H9 (cell line): ENCODE results near the gene PLA2G5. TPM values are rescaled to one million over a fixed set of nuclear protein-coding genes. Genes with fewer than 3 reads are reported as not detected.

Source experiments
- DNase-seq: peaks from one replicate; pipeline ENCODE4 v3.0.0-alpha.2; 2017
- H2AFZ ChIP-seq: one replicate; pipeline ENCODE4 v1.6.1; 2013; ENCODE audit warnings: mild to moderate bottlenecking, low read length, control low read depth, moderate library complexity
- H2AK5ac ChIP-seq: 2 replicates; pipeline ENCODE4 v1.6.1; 2013; ENCODE audit warnings: low read length, control low read depth, mixed read lengths; ENCODE audit not compliant: insufficient read length
- H2BK120ac ChIP-seq: one replicate; pipeline ENCODE4 v1.6.1; 2013; ENCODE audit warnings: low read depth, mild to moderate bottlenecking, low read length, control low read depth, inconsistent platforms; ENCODE audit not compliant: poor library complexity, severe bottlenecking
- H2BK12ac ChIP-seq: 2 replicates; pipeline ENCODE4 v1.6.1; 2013; ENCODE audit warnings: low read length, control low read depth, mixed read lengths, low read depth; ENCODE audit not compliant: insufficient read length
- H2BK15ac ChIP-seq: 2 replicates; pipeline ENCODE4 v1.6.1; 2013; ENCODE audit warnings: low read depth, low read length, control low read depth
- H2BK20ac ChIP-seq: one replicate; pipeline ENCODE4 v1.6.1; 2013; ENCODE audit warnings: low read depth, mild to moderate bottlenecking, low read length, control low read depth, inconsistent platforms; ENCODE audit not compliant: poor library complexity, severe bottlenecking
- H2BK5ac ChIP-seq: 2 replicates; pipeline ENCODE4 v1.6.1; 2013; ENCODE audit warnings: low read length, control low read depth, mixed read lengths; ENCODE audit not compliant: insufficient read length
- H3K14ac ChIP-seq: 2 replicates; pipeline ENCODE4 v1.6.1; 2013; ENCODE audit warnings: low read length, control low read depth; ENCODE audit not compliant: insufficient read depth
- H3K18ac ChIP-seq: 2 replicates; pipeline ENCODE4 v1.6.1; 2013; ENCODE audit warnings: low read depth, mild to moderate bottlenecking, mixed read lengths, low read length, control low read depth; ENCODE audit not compliant: insufficient read length
- H3K23ac ChIP-seq: 2 replicates; pipeline ENCODE4 v1.6.1; 2013; ENCODE audit warnings: low read length, control low read depth, mixed read lengths, low read depth; ENCODE audit not compliant: insufficient read length
- H3K23me2 ChIP-seq: 2 replicates; pipeline ENCODE4 v1.6.1; 2013; ENCODE audit warnings: low read depth, mild to moderate bottlenecking, mixed read lengths, low read length, control low read depth; ENCODE audit not compliant: insufficient read length, poor library complexity, severe bottlenecking
- H3K27ac ChIP-seq: 2 replicates; pipeline ENCODE4 v1.5.1; 2013; ENCODE audit warnings: low read length, control low read depth, mixed read lengths, low read depth; ENCODE audit not compliant: insufficient read length
- H3K27me3 ChIP-seq: 2 replicates; pipeline ENCODE4 v1.6.1; 2013; ENCODE audit warnings: low read length, control low read depth, inconsistent platforms; ENCODE audit not compliant: insufficient read depth
- H3K4ac ChIP-seq: 2 replicates; pipeline ENCODE4 v1.6.1; 2013; ENCODE audit warnings: low read depth, mild to moderate bottlenecking, control low read depth, inconsistent platforms, low read length, moderate library complexity
- H3K4me1 ChIP-seq: 2 replicates; pipeline ENCODE4 v1.6.1; 2013; ENCODE audit warnings: low read length, control low read depth, inconsistent platforms; ENCODE audit not compliant: insufficient read depth
- H3K4me2 ChIP-seq: 2 replicates; pipeline ENCODE4 v1.6.1; 2013; ENCODE audit warnings: low read length, control low read depth, mixed read lengths; ENCODE audit not compliant: insufficient read length, insufficient read depth
- H3K56ac ChIP-seq: 2 replicates; pipeline ENCODE4 v1.6.1; 2013; ENCODE audit warnings: low read depth, mild to moderate bottlenecking, mixed read lengths, low read length, control low read depth; ENCODE audit not compliant: insufficient read length
- H3K79me1 ChIP-seq: 2 replicates; pipeline ENCODE4 v1.6.1; 2013; ENCODE audit warnings: low read depth, mild to moderate bottlenecking, moderate library complexity, low read length, control low read depth, inconsistent platforms; ENCODE audit not compliant: insufficient read depth, poor library complexity, severe bottlenecking
- H3K79me2 ChIP-seq: 2 replicates; pipeline ENCODE4 v1.6.1; 2013; ENCODE audit warnings: low read length, control low read depth, inconsistent platforms; ENCODE audit not compliant: insufficient read depth
- H3K9ac ChIP-seq: 2 replicates; pipeline ENCODE4 v1.6.1; 2013; ENCODE audit warnings: low read length, control low read depth, mixed read lengths; ENCODE audit not compliant: insufficient read length; ENCODE audit errors: extremely low read depth
- H3K9me3 ChIP-seq: one replicate; pipeline ENCODE4 v1.6.1; 2013; ENCODE audit warnings: low read depth, low read length, inconsistent platforms; ENCODE audit not compliant: control insufficient read depth
- H3T11ph ChIP-seq: one replicate; pipeline ENCODE4 v1.6.1; 2013; ENCODE audit warnings: mild to moderate bottlenecking, low read length, control low read depth, inconsistent platforms
- H4K20me1 ChIP-seq: one replicate; pipeline ENCODE4 v1.6.1; 2013; ENCODE audit not compliant: control insufficient read depth, insufficient read length, insufficient read depth
- H4K5ac ChIP-seq: 2 replicates; pipeline ENCODE4 v1.6.1; 2013; ENCODE audit warnings: low read depth, mild to moderate bottlenecking, mixed read lengths, low read length, control low read depth; ENCODE audit not compliant: insufficient read length
- H4K8ac ChIP-seq: replicated peaks from 2 replicates; pipeline ENCODE4 v1.6.1; 2013; ENCODE audit warnings: low read length, control low read depth, mixed read lengths, low read depth; ENCODE audit not compliant: insufficient read length
- H4K91ac ChIP-seq: 2 replicates; pipeline ENCODE4 v1.6.1; 2013; ENCODE audit warnings: low read depth, mild to moderate bottlenecking, moderate library complexity, mixed read lengths, low read length, control low read depth; ENCODE audit not compliant: insufficient read length
- H3K27ac Mint-ChIP-seq, 3 experiments: 2 replicates in 2 of 3; 3 replicates in 1 of 3; pipeline ENCODE4 v1.8.0; 2020 to 2021; ENCODE audit warnings: mixed read lengths in 3 of 3, mild to moderate bottlenecking in 1 of 3, moderate library complexity in 1 of 3
- H3K27me3 Mint-ChIP-seq: 2 replicates; pipeline ENCODE4 v1.8.0; 2021; ENCODE audit warnings: low read depth, mild to moderate bottlenecking, moderate library complexity, mixed read lengths
- H3K36me3 Mint-ChIP-seq, 3 experiments: 2 replicates in 2 of 3; 3 replicates in 1 of 3; pipeline ENCODE4 v1.8.0; 2020 to 2021; ENCODE audit warnings: low read depth in 3 of 3, mixed read lengths in 3 of 3; ENCODE audit not compliant: insufficient read depth in 1 of 3
- H3K4me1 Mint-ChIP-seq, 2 experiments: 2 replicates each; pipeline ENCODE4 v1.8.0; 2020; ENCODE audit warnings: mixed read lengths in 2 of 2
- H3K4me3 Mint-ChIP-seq, 2 experiments: 2 replicates in 1 of 2; 3 replicates in 1 of 2; pipeline ENCODE4 v1.8.0; 2020 to 2021; ENCODE audit warnings: mild to moderate bottlenecking in 2 of 2, mixed read lengths in 2 of 2, moderate library complexity in 1 of 2
- H3K9me3 Mint-ChIP-seq, 2 experiments: 2 replicates in 1 of 2; 3 replicates in 1 of 2; pipeline ENCODE4 v1.8.0; 2020; ENCODE audit warnings: mild to moderate bottlenecking in 2 of 2, mixed read lengths in 2 of 2, moderate library complexity in 1 of 2
- WGBS: extraction: QIAGEN DNeasy Blood & Tissue Kit; methylation state at CpG from one replicate; pipeline ENCODE4 v1.1.7; 2013; ENCODE audit warnings: missing lambda C conversion rate, low lambda C conversion rate, mixed read lengths; ENCODE audit not compliant: insufficient read length; ENCODE audit errors: extremely low coverage; 5-methylcytosine and 5-hydroxymethylcytosine counted together
- total RNA-seq: library from RNA; stranded (reverse); gene quantifications from 2 replicates; pipeline ENCODE4 v1.2.1, GENCODE V29; 2021
- TF ChIP-seq, protein P1 (sequence below): fragments of 200-600 bp; sonication (generic); conservative IDR thresholded peaks from 3 replicates; pipeline ENCODE4 v1.8.0; 2021; ENCODE audit warnings: antibody characterized with exemption, mild to moderate bottlenecking

The PLA2G5 gene
- total RNA-seq, 1 experiment from 2014 or later = not detected

DNA sequence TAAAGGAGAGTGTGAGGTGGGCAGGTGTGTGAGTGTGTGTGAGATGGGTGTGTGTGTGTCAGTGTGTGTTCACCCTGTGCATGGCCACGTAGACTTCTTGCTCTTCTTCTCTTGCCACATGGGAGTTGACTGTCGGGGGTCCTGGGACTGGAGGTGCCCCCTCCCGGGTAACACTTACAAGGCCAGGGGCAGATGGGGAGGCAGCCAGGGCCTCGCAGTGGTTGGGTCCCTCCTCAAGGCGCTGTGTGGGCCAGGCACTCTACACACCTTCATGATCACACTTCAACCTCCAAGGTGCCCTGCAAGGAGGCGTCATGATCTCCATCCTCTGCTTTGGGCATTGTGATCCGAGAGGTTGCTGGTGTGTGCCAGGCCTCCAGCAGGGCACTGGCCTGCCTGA, 71.5 kb downstream of the PLA2G5 start:
- H3K9me3 ChIP-seq = no peaks in the 10 kb centered on the region
- H4K91ac ChIP-seq = no peak overlapping the region
- no peak overlapping the region for H2AK5ac ChIP-seq
- no peak overlapping the region for H2BK12ac ChIP-seq
- peak; percentile 19 for DNase-seq
- no peak overlapping the region for H3K56ac ChIP-seq
- H3K4me1 Mint-ChIP-seq = peaks cover 0 to 7% of the 10 kb centered on the region in 2 experiments; a peak in 1 of 4 replicates
- no peaks in the 10 kb centered on the region for H3K36me3 Mint-ChIP-seq
- H3K4me1 ChIP-seq = no peaks in the 10 kb centered on the region
- peaks cover 2% of the 10 kb centered on the region for H3K27me3 Mint-ChIP-seq
- H4K8ac ChIP-seq = no peak overlapping the region
- H3K9me3 Mint-ChIP-seq = no peaks in the 10 kb centered on the region; a peak in 1 of 5 replicates
- H3K27me3 ChIP-seq = no peaks in the 10 kb centered on the region
- no peak overlapping the region for H4K5ac ChIP-seq
- no peaks in the 10 kb centered on the region for H3K79me1 ChIP-seq
- H4K20me1 ChIP-seq = no peaks in the 10 kb centered on the region
- no peak overlapping the region for H3K4ac ChIP-seq
- H2BK20ac ChIP-seq = no peak overlapping the region
- H3K4me3 Mint-ChIP-seq = no peak overlapping the region
- H3K23me2 ChIP-seq = no peaks in the 10 kb centered on the region
- H3K27ac Mint-ChIP-seq = no peak overlapping the region
- WGBS = no CpG with 5 or more reads among the region's 7 CpGs
- H3K79me2 ChIP-seq = no peaks in the 10 kb centered on the region
- no peak overlapping the region for H3K23ac ChIP-seq
- H2BK5ac ChIP-seq = no peak overlapping the region
- H3K9ac ChIP-seq = no peak overlapping the region
- H3K18ac ChIP-seq = no peak overlapping the region
- H3K4me2 ChIP-seq = no peak overlapping the region
- TF ChIP-seq, protein P1, sequence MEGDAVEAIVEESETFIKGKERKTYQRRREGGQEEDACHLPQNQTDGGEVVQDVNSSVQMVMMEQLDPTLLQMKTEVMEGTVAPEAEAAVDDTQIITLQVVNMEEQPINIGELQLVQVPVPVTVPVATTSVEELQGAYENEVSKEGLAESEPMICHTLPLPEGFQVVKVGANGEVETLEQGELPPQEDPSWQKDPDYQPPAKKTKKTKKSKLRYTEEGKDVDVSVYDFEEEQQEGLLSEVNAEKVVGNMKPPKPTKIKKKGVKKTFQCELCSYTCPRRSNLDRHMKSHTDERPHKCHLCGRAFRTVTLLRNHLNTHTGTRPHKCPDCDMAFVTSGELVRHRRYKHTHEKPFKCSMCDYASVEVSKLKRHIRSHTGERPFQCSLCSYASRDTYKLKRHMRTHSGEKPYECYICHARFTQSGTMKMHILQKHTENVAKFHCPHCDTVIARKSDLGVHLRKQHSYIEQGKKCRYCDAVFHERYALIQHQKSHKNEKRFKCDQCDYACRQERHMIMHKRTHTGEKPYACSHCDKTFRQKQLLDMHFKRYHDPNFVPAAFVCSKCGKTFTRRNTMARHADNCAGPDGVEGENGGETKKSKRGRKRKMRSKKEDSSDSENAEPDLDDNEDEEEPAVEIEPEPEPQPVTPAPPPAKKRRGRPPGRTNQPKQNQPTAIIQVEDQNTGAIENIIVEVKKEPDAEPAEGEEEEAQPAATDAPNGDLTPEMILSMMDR = no peak
- H3K14ac ChIP-seq = no peak overlapping the region
- no peak overlapping the region for H2AFZ ChIP-seq
- H3T11ph ChIP-seq = no peak overlapping the region
- H2BK15ac ChIP-seq = no peak overlapping the region
- no peak overlapping the region for H3K27ac ChIP-seq
- H2BK120ac ChIP-seq = no peak overlapping the region

Other genes with a start within 250 kb of the PLA2G5 start
- 10.0 and 12.0 TPM in 2 replicates for gene OTUD3, start 187.8 kb upstream of the PLA2G5 start, total RNA-seq
- not detected in 2 replicates for gene PLA2G2E, start 146.6 kb upstream of the PLA2G5 start, total RNA-seq
- gene PLA2G2A, start 90.6 kb upstream of the PLA2G5 start, total RNA-seq = 6.2 and 7.1 TPM in 2 replicates
- gene PLA2G2D, start 49.3 kb downstream of the PLA2G5 start, total RNA-seq = not detected in 2 replicates
- not detected in 2 replicates for gene PLA2G2F, start 69.1 kb downstream of the PLA2G5 start, total RNA-seq
- gene UBXN10, start 115.9 kb downstream of the PLA2G5 start, total RNA-seq = 0.59 and 0.90 TPM in 2 replicates
- gene PLA2G2C, start 116.3 kb downstream of the PLA2G5 start, total RNA-seq = not detected in 2 replicates
- 0.18 TPM in 1 of 2 replicates, not detected in the other for gene VWA5B1, start 220.7 kb downstream of the PLA2G5 start, total RNA-seq